ENCODE measurements around the gene VPS13D. TPM values are rescaled to one million over a fixed set of nuclear protein-coding genes. Genes with fewer than 3 reads are reported as not detected.

The VPS13D gene
- total and polyA plus RNA-seq, 2 experiments from 2014 or later, result 10.7 to 34.9 TPM

GRCh38 chr1:12335815-12336214 is 106.0 kb downstream of the VPS13D start (continued):
- TF ChIP-seq, protein P1, sequence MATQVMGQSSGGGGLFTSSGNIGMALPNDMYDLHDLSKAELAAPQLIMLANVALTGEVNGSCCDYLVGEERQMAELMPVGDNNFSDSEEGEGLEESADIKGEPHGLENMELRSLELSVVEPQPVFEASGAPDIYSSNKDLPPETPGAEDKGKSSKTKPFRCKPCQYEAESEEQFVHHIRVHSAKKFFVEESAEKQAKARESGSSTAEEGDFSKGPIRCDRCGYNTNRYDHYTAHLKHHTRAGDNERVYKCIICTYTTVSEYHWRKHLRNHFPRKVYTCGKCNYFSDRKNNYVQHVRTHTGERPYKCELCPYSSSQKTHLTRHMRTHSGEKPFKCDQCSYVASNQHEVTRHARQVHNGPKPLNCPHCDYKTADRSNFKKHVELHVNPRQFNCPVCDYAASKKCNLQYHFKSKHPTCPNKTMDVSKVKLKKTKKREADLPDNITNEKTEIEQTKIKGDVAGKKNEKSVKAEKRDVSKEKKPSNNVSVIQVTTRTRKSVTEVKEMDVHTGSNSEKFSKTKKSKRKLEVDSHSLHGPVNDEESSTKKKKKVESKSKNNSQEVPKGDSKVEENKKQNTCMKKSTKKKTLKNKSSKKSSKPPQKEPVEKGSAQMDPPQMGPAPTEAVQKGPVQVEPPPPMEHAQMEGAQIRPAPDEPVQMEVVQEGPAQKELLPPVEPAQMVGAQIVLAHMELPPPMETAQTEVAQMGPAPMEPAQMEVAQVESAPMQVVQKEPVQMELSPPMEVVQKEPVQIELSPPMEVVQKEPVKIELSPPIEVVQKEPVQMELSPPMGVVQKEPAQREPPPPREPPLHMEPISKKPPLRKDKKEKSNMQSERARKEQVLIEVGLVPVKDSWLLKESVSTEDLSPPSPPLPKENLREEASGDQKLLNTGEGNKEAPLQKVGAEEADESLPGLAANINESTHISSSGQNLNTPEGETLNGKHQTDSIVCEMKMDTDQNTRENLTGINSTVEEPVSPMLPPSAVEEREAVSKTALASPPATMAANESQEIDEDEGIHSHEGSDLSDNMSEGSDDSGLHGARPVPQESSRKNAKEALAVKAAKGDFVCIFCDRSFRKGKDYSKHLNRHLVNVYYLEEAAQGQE (IDR thresholded peaks at IDR 0.05; ENCODE audit: unreplicated experiment), result no peak
- TF ChIP-seq, protein P2, sequence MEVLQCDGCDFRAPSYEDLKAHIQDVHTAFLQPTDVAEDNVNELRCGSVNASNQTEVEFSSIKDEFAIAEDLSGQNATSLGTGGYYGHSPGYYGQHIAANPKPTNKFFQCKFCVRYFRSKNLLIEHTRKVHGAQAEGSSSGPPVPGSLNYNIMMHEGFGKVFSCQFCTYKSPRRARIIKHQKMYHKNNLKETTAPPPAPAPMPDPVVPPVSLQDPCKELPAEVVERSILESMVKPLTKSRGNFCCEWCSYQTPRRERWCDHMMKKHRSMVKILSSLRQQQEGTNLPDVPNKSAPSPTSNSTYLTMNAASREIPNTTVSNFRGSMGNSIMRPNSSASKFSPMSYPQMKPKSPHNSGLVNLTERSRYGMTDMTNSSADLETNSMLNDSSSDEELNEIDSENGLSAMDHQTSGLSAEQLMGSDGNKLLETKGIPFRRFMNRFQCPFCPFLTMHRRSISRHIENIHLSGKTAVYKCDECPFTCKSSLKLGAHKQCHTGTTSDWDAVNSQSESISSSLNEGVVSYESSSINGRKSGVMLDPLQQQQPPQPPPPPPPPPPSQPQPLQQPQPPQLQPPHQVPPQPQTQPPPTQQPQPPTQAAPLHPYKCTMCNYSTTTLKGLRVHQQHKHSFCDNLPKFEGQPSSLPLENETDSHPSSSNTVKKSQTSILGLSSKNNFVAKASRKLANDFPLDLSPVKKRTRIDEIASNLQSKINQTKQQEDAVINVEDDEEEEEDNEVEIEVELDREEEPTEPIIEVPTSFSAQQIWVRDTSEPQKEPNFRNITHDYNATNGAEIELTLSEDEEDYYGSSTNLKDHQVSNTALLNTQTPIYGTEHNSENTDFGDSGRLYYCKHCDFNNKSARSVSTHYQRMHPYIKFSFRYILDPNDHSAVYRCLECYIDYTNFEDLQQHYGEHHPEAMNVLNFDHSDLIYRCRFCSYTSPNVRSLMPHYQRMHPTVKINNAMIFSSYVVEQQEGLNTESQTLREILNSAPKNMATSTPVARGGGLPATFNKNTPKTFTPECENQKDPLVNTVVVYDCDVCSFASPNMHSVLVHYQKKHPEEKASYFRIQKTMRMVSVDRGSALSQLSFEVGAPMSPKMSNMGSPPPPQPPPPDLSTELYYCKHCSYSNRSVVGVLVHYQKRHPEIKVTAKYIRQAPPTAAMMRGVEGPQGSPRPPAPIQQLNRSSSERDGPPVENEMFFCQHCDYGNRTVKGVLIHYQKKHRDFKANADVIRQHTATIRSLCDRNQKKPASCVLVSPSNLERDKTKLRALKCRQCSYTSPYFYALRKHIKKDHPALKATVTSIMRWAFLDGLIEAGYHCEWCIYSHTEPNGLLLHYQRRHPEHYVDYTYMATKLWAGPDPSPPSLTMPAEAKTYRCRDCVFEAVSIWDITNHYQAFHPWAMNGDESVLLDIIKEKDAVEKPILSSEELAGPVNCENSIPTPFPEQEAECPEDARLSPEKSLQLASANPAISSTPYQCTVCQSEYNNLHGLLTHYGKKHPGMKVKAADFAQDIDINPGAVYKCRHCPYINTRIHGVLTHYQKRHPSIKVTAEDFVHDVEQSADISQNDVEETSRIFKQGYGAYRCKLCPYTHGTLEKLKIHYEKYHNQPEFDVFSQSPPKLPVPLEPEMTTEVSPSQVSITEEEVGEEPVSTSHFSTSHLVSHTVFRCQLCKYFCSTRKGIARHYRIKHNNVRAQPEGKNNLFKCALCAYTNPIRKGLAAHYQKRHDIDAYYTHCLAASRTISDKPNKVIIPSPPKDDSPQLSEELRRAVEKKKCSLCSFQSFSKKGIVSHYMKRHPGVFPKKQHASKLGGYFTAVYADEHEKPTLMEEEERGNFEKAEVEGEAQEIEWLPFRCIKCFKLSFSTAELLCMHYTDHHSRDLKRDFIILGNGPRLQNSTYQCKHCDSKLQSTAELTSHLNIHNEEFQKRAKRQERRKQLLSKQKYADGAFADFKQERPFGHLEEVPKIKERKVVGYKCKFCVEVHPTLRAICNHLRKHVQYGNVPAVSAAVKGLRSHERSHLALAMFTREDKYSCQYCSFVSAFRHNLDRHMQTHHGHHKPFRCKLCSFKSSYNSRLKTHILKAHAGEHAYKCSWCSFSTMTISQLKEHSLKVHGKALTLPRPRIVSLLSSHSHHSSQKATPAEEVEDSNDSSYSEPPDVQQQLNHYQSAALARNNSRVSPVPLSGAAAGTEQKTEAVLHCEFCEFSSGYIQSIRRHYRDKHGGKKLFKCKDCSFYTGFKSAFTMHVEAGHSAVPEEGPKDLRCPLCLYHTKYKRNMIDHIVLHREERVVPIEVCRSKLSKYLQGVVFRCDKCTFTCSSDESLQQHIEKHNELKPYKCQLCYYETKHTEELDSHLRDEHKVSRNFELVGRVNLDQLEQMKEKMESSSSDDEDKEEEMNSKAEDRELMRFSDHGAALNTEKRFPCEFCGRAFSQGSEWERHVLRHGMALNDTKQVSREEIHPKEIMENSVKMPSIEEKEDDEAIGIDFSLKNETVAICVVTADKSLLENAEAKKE (CRISPR knock-in tag; IDR thresholded peaks at IDR 0.05), result no peak

GRCh38 chr1:12336413-12336812 is 106.6 kb downstream of the VPS13D start:
- peaks cover 12% of the 10 kb centered on the region; the same call in 1 of the 2 replicates for H3K36me3 ChIP-seq (ENCODE audit: insufficient read depth)
- no peak for DNase-seq (ENCODE audit: low spot score)
- no peak overlapping the region for H3K4me3 ChIP-seq
- H3K4me3 Mint-ChIP-seq, result no peak overlapping the region
- H3K36me3 Mint-ChIP-seq (ENCODE audit: low read depth), result peaks cover 12% of the 10 kb centered on the region; the same call in 2 of the 3 replicates
- H4K20me1 ChIP-seq (replicated peaks; ENCODE audit: insufficient read depth), result no peaks in the 10 kb centered on the region
- H3K27me3 ChIP-seq (ENCODE audit: insufficient read depth), result no peaks in the 10 kb centered on the region
- no peaks in the 10 kb centered on the region for H3K9me3 Mint-ChIP-seq
- H3K4me1 Mint-ChIP-seq, result peaks cover 14% of the 10 kb centered on the region
- no peak overlapping the region for H3K27ac Mint-ChIP-seq
- no peaks in the 10 kb centered on the region for H3F3A ChIP-seq (replicated peaks; ENCODE audit: low read depth)
- no peaks in the 10 kb centered on the region for H3K9me2 ChIP-seq (ENCODE audit: insufficient read depth)
- 0 out of 2 replicates have a peak, but pooled peaks cover under 1% of the 10 kb centered on the region for H3K4me1 ChIP-seq (ENCODE audit: insufficient read depth)
- H3K27ac ChIP-seq (ENCODE audit: low read depth), result no peak overlapping the region
- H3K27me3 Mint-ChIP-seq (ENCODE audit: insufficient read depth, low read depth, poor library complexity), result no peaks in the 10 kb centered on the region
- H3K79me2 ChIP-seq (replicated peaks; ENCODE audit: insufficient read depth), result no peaks in the 10 kb centered on the region
- ATAC-seq, result no peak
- H3K4me2 ChIP-seq, result no peak overlapping the region
- no peak overlapping the region for H2AFZ ChIP-seq
- no peak for TF ChIP-seq ZNF331 (CRISPR knock-in tag; IDR thresholded peaks at IDR 0.05; ENCODE audit: low read depth)
- no peak for TF ChIP-seq ZNF114 (CRISPR knock-in tag; IDR thresholded peaks at IDR 0.05)
- TF ChIP-seq, protein P3, sequence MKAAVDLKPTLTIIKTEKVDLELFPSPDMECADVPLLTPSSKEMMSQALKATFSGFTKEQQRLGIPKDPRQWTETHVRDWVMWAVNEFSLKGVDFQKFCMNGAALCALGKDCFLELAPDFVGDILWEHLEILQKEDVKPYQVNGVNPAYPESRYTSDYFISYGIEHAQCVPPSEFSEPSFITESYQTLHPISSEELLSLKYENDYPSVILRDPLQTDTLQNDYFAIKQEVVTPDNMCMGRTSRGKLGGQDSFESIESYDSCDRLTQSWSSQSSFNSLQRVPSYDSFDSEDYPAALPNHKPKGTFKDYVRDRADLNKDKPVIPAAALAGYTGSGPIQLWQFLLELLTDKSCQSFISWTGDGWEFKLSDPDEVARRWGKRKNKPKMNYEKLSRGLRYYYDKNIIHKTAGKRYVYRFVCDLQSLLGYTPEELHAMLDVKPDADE (IDR thresholded peaks at IDR 0.05), result no peak

Measured in GM23338 (cell line).